Uterus (tissue), 4 donors: ENCODE measurements around the gene RAB6B. TPM values are rescaled to one million over a fixed set of nuclear protein-coding genes. Genes with fewer than 3 reads are reported as not detected.

ENCODE experiments used
- DNase-seq, 2 donors: peaks; one replicate each; pipeline ENCODE4 v3.0.0-alpha.2; 2019 to 2020
- H3K27ac ChIP-seq, 2 donors: fragments of 200-600 bp; sonication (generic); 1 replicate in 1 of 2; 2 replicates in 1 of 2; pipeline ENCODE4 v1.5.1; 2016 to 2018
- H3K27me3 ChIP-seq, 2 donors: fragments of 200-600 bp; sonication (generic); one replicate each; pipeline ENCODE4 v1.5.1; 2018 to 2019; ENCODE audit warnings: control low read depth in 1 of 2
- H3K36me3 ChIP-seq, 2 donors: fragments of 200-600 bp; sonication (generic); one replicate each; pipeline ENCODE4 v1.5.1; 2019; ENCODE audit warnings: control low read depth in 1 of 2
- H3K4me1 ChIP-seq, 2 donors: fragments of 200-600 bp; sonication (generic); one replicate each; pipeline ENCODE4 v1.5.1; 2018 to 2019; ENCODE audit warnings: control low read depth in 1 of 2
- H3K4me3 ChIP-seq, 2 donors: fragments of 200-600 bp; sonication (generic); 1 replicate in 1 of 2; 2 replicates in 1 of 2; pipeline ENCODE4 v1.5.1; 2018 to 2019; ENCODE audit warnings: mild to moderate bottlenecking in 1 of 2
- H3K9me3 ChIP-seq, 2 donors: fragments of 200-600 bp; sonication (generic); one replicate each; pipeline ENCODE4 v1.5.1; 2019; ENCODE audit warnings: control low read depth in 1 of 2
- POLR2A ChIP-seq, 2 donors: fragments of 450-650 bp; IDR thresholded peaks; one replicate each; pipeline ENCODE4 v1.6.1; 2016; ENCODE audit warnings: antibody characterized with exemption in 2 of 2, mild to moderate bottlenecking in 1 of 2, moderate library complexity in 1 of 2
- intact Hi-C: fragments of 100-400 bp; cut with DNase I; formaldehyde crosslinking; loops from one replicate; pipeline ENCODE4 v1.15.1; 2023; ENCODE audit warnings: low total_unique reads
- total RNA-seq, 4 donors: library from RNA; depleted of rRNA in 3 of 4; stranded (reverse); fragments of >200 nt in 3 of 4; gene quantifications; one replicate each; pipeline versions ENCODE4 v1.1.0 to v1.2.4, GENCODE V29; 2014 to 2023
- TF ChIP-seq, protein P1 (sequence below), 4 experiments: fragments of 200-600 bp in 2 of 4; fragments of 450-650 bp in 2 of 4; sonication (generic) in 2 of 4; IDR thresholded peaks; one replicate each; pipeline ENCODE4 v1.5.1; 2016 to 2019; ENCODE audit warnings: antibody characterized with exemption in 4 of 4, mild to moderate bottlenecking in 2 of 4, moderate library complexity in 1 of 4
- donor health status: DM: yes; HTN: yes; CAD: no.

Gene RAB6B
- total RNA-seq, 4 donors from 2014 or later = 0.29 to 12.0 (median 3.8) TPM

DNA sequence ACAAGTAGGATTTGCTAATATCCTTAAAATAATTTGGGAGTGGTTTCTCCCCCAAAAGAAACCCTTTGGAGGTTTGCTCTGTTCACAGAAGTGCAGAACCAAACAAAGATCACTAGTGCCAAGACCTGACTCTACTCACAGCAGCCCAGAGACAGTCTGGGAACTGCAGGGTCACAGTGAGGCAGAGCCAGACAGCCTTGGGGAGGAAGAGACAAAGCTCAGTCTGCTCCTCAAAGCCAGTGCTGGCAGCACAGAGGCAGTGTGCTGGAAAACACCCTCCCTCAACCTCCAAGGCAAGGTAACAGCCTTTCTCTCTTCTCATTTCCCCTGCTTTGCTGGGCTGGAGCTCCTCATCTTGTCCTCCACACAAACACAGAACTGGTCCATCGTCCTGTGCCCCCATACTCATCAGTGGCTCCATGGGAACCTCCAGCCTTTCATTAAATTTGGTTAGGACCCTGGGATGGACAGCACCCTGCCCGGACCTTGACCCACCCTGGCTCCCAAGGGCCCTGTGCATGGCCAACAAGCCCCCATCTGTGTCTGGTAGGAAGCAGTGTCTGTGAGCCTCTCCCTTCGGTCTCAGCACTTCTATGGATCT is 12.6 kb downstream of the RAB6B start:
- no peak for DNase-seq
- Histone ChIP-seq H3K9me3 (no peaks in the 10 kb centered on the region), H3K27ac (no peak overlapping the region), H3K4me1 (no peaks in the 10 kb centered on the region), H3K36me3 (no peaks in the 10 kb centered on the region), H3K27me3 (no peaks in the 10 kb centered on the region), H3K4me3 (no peak overlapping the region)
- no peak for TF ChIP-seq POLR2A (IDR thresholded peaks at IDR 0.05)
- TF ChIP-seq, protein P1, sequence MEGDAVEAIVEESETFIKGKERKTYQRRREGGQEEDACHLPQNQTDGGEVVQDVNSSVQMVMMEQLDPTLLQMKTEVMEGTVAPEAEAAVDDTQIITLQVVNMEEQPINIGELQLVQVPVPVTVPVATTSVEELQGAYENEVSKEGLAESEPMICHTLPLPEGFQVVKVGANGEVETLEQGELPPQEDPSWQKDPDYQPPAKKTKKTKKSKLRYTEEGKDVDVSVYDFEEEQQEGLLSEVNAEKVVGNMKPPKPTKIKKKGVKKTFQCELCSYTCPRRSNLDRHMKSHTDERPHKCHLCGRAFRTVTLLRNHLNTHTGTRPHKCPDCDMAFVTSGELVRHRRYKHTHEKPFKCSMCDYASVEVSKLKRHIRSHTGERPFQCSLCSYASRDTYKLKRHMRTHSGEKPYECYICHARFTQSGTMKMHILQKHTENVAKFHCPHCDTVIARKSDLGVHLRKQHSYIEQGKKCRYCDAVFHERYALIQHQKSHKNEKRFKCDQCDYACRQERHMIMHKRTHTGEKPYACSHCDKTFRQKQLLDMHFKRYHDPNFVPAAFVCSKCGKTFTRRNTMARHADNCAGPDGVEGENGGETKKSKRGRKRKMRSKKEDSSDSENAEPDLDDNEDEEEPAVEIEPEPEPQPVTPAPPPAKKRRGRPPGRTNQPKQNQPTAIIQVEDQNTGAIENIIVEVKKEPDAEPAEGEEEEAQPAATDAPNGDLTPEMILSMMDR (IDR thresholded peaks at IDR 0.05) = no peak
- intact Hi-C loops = no loop called here

DNA sequence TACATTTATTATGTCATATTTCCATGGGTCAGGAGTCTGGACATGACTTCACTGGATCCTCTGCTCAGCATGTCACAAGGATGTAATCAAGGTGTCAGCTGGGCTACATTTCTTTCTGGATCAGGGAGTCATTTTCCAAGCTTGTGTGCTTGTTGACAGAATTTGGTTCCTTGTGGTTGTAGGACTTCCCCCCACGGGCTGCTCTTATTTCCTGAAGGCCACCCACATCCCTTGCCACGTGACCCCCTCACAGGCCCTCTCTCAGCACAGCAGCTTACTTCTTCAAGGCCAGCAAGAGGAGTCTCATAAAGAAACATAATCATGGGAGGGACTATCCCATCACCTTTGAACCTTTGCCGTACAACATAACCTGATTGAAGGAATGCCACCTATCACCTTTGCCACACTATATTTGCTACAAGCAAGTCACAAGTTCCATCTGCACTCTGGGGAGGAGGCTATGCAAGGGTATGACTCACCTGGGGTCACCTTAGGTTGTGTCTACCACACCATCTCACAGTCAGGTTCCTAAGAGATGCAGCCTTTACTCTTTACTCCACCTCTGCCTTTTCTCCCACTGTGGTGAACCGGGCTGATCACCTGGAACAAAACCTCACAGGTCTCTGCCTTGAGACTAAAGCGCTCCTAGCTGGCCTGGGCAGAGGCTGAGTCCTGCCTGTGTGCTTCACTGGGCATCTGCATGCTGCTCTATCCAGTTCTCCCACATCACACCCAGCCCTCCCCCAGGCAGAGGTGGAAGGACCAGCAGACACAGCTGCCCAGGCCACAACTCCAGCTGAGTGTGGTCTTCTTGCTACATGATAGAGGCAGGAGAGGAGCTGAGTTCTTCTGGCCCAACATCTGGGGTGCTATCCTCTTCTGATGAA is 13.5 kb downstream of the RAB6B start:
- H3K4me3 ChIP-seq = no peak overlapping the region
- DNase-seq = no peak

DNA sequence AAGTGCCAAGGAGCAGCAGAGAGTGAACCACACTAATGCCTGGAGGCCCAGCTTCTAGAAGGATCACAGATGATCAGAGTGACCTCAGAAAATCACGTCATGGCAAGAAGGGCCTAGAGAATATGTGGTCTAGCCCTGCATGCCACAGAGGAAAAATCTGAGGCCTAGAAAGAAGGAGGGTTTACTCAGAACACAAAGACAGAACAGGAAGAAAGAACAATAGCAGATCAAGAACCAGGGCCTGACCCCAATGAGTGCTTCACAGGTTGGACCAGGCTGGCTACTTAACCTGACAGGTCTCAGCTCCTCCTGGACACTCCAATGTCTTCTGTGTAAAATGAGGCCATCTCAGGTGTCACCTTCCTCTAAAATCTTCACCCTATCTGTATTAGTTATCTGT is 14.2 kb downstream of the RAB6B start:
- TF ChIP-seq, protein P1 (IDR thresholded peaks at IDR 0.05) = no peak
- no peak for TF ChIP-seq POLR2A (IDR thresholded peaks at IDR 0.05)
- intact Hi-C loops = no loop called here
- H3K9me3 ChIP-seq = peaks cover 0 to 2% of the 10 kb centered on the region in 2 donors
- no peaks in the 10 kb centered on the region for H3K27me3 ChIP-seq
- H3K36me3 ChIP-seq = no peaks in the 10 kb centered on the region
- DNase-seq = no peak
- no peak overlapping the region for H3K27ac ChIP-seq
- no peak overlapping the region for H3K4me3 ChIP-seq
- no peaks in the 10 kb centered on the region for H3K4me1 ChIP-seq

More for the DNA sequence above, 13.5 kb downstream of the RAB6B start:
- Histone ChIP-seq H3K9me3 (peaks cover 0 to 2% of the 10 kb centered on the region in 2 donors), H3K36me3 (no peaks in the 10 kb centered on the region), H3K4me1 (no peaks in the 10 kb centered on the region), H3K27ac (no peak overlapping the region), H3K27me3 (no peaks in the 10 kb centered on the region)
- TF ChIP-seq POLR2A (IDR thresholded peaks at IDR 0.05) = no peak
- TF ChIP-seq, protein P1 (IDR thresholded peaks at IDR 0.05) = no peak
- intact Hi-C loops = no loop called here

GRCh38 chr3:133880886-133881455 is 14.7 kb downstream of the RAB6B start:
- DNase-seq = no peak
- H3K27ac ChIP-seq = no peak overlapping the region
- no peaks in the 10 kb centered on the region for H3K4me1 ChIP-seq
- intact Hi-C loops = no loop called here
- H3K27me3 ChIP-seq = no peaks in the 10 kb centered on the region
- TF ChIP-seq, protein P1 (IDR thresholded peaks at IDR 0.05) = no peak
- no peak for TF ChIP-seq POLR2A (IDR thresholded peaks at IDR 0.05)
- no peaks in the 10 kb centered on the region for H3K36me3 ChIP-seq
- no peak overlapping the region for H3K4me3 ChIP-seq
- H3K9me3 ChIP-seq = peaks cover 0 to 2% of the 10 kb centered on the region in 2 donors

- no peak for DNase-seq
- Histone ChIP-seq H3K36me3 (no peaks in the 10 kb centered on the region), H3K4me3 (no peak overlapping the region), H3K27me3 (no peaks in the 10 kb centered on the region), H3K4me1 (no peaks in the 10 kb centered on the region), H3K9me3 (peaks cover 0 to 2% of the 10 kb centered on the region in 2 donors), H3K27ac (no peak overlapping the region)
- TF ChIP-seq, protein P1 (IDR thresholded peaks at IDR 0.05) = no peak
- TF ChIP-seq POLR2A (IDR thresholded peaks at IDR 0.05) = no peak
- intact Hi-C loops = no loop called here
Measured at GRCh38 chr3:133880287-133880686, 15.4 kb downstream of the RAB6B start.
